Uterus (tissue), 2 donors: ENCODE measurements around the gene HLA-DPA1.

Experiments used
- CTCF ChIP-seq, 4 experiments: fragments of 200-600 bp in 2 of 4; fragments of 450-650 bp in 2 of 4; sonication (generic) in 2 of 4; IDR thresholded peaks; one replicate each; pipeline ENCODE4 v1.5.1; 2016 to 2019; ENCODE audit warnings: antibody characterized with exemption in 4 of 4, mild to moderate bottlenecking in 2 of 4, moderate library complexity in 1 of 4
- POLR2A ChIP-seq, 2 donors: fragments of 450-650 bp; IDR thresholded peaks; one replicate each; pipeline ENCODE4 v1.6.1; 2016; ENCODE audit warnings: antibody characterized with exemption in 2 of 2, mild to moderate bottlenecking in 1 of 2, moderate library complexity in 1 of 2

GRCh38 chr6:33103776-33104175, 30.3 kb upstream of the HLA-DPA1 start:
- TF ChIP-seq CTCF (IDR thresholded peaks at IDR 0.05) (no peak), POLR2A (IDR thresholded peaks at IDR 0.05) (no peak)
